IPS-15b (cell line): ENCODE results near the gene NUMBL.

ENCODE experiments used
- H3K27me3 ChIP-seq: one replicate; pipeline ENCODE4 v1.6.1; 2013; ENCODE audit warnings: low read length; ENCODE audit not compliant: control insufficient read depth, insufficient read depth
- H3K36me3 ChIP-seq: one replicate; pipeline ENCODE4 v1.6.1; 2013; ENCODE audit warnings: low read length; ENCODE audit not compliant: control insufficient read depth, insufficient read depth
- H3K4me1 ChIP-seq: one replicate; pipeline ENCODE4 v1.6.1; 2013; ENCODE audit warnings: mild to moderate bottlenecking, low read length; ENCODE audit not compliant: control insufficient read depth, insufficient read depth
- H3K4me3 ChIP-seq: one replicate; pipeline ENCODE4 v1.5.1; 2013; ENCODE audit warnings: low read depth, low read length
- H3K9ac ChIP-seq: one replicate; pipeline ENCODE4 v1.6.1; 2013; ENCODE audit warnings: low read depth, mild to moderate bottlenecking, low read length
- H3K9me3 ChIP-seq: one replicate; pipeline ENCODE4 v1.6.1; 2013; ENCODE audit warnings: mild to moderate bottlenecking, low read length; ENCODE audit not compliant: control insufficient read depth, insufficient read depth

Gene NUMBL

GRCh38 chr19:40685563-40685962 is 4.9 kb downstream of the NUMBL start:
- Histone ChIP-seq H3K9ac (no peak overlapping the region), H3K9me3 (no peaks in the 10 kb centered on the region), H3K4me1 (peaks cover 3% of the 10 kb centered on the region), H3K4me3 (no peak overlapping the region), H3K27me3 (no peaks in the 10 kb centered on the region), H3K36me3 (peaks cover 17% of the 10 kb centered on the region)

GRCh38 chr19:40685016-40685526 is 5.4 kb downstream of the NUMBL start:
- no peaks in the 10 kb centered on the region for H3K9me3 ChIP-seq
- H3K27me3 ChIP-seq, result no peaks in the 10 kb centered on the region
- H3K4me1 ChIP-seq, result peaks cover 3% of the 10 kb centered on the region
- peaks cover 19% of the 10 kb centered on the region for H3K36me3 ChIP-seq
- no peak overlapping the region for H3K4me3 ChIP-seq
- H3K9ac ChIP-seq, result no peak overlapping the region

- Histone ChIP-seq H3K27me3 (no peaks in the 10 kb centered on the region), H3K9ac (no peak overlapping the region), H3K9me3 (no peaks in the 10 kb centered on the region), H3K4me1 (peaks cover 2% of the 10 kb centered on the region), H3K4me3 (no peak overlapping the region), H3K36me3 (peaks cover 19% of the 10 kb centered on the region)
Measured at GRCh38 chr19:40684280-40684679, 6.2 kb downstream of the NUMBL start.

- no peaks in the 10 kb centered on the region for H3K4me1 ChIP-seq
- H3K4me3 ChIP-seq, result no peak overlapping the region
- H3K27me3 ChIP-seq, result no peaks in the 10 kb centered on the region
- H3K9me3 ChIP-seq, result no peaks in the 10 kb centered on the region
- H3K36me3 ChIP-seq, result peaks cover 19% of the 10 kb centered on the region
- H3K9ac ChIP-seq, result no peak overlapping the region
Measured at GRCh38 chr19:40683437-40683836, 7.0 kb downstream of the NUMBL start.

GRCh38 chr19:40682431-40682964 is 8.0 kb downstream of the NUMBL start:
- Histone ChIP-seq H3K4me1 (no peaks in the 10 kb centered on the region), H3K9ac (no peak overlapping the region), H3K9me3 (no peaks in the 10 kb centered on the region), H3K4me3 (no peak overlapping the region), H3K27me3 (no peaks in the 10 kb centered on the region), H3K36me3 (peaks cover 26% of the 10 kb centered on the region)

GRCh38 chr19:40681039-40681438 is 9.4 kb downstream of the NUMBL start:
- Histone ChIP-seq H3K9me3 (no peaks in the 10 kb centered on the region), H3K4me3 (no peak overlapping the region), H3K4me1 (no peaks in the 10 kb centered on the region), H3K27me3 (no peaks in the 10 kb centered on the region), H3K9ac (no peak overlapping the region), H3K36me3 (peaks cover 33% of the 10 kb centered on the region)

- Histone ChIP-seq H3K4me3 (no peak overlapping the region), H3K9me3 (no peaks in the 10 kb centered on the region), H3K27me3 (no peaks in the 10 kb centered on the region), H3K4me1 (no peaks in the 10 kb centered on the region), H3K36me3 (peaks cover 34% of the 10 kb centered on the region), H3K9ac (no peak overlapping the region)
Measured at GRCh38 chr19:40677156-40677555, 13.3 kb downstream of the NUMBL start.

- no peak overlapping the region for H3K9ac ChIP-seq
- H3K36me3 ChIP-seq, result peaks cover 52% of the 10 kb centered on the region
- H3K27me3 ChIP-seq, result no peaks in the 10 kb centered on the region
- H3K4me3 ChIP-seq, result no peak overlapping the region
- no peaks in the 10 kb centered on the region for H3K4me1 ChIP-seq
- no peaks in the 10 kb centered on the region for H3K9me3 ChIP-seq
Measured at GRCh38 chr19:40674291-40674690, 16.2 kb downstream of the NUMBL start.

GRCh38 chr19:40673397-40673796 is 17.1 kb downstream of the NUMBL start:
- Histone ChIP-seq H3K9me3 (no peaks in the 10 kb centered on the region), H3K27me3 (no peaks in the 10 kb centered on the region), H3K4me3 (no peak overlapping the region), H3K9ac (no peak overlapping the region), H3K36me3 (peaks cover 52% of the 10 kb centered on the region), H3K4me1 (no peaks in the 10 kb centered on the region)

- Histone ChIP-seq H3K27me3 (no peaks in the 10 kb centered on the region), H3K9ac (no peak overlapping the region), H3K4me1 (no peaks in the 10 kb centered on the region), H3K4me3 (no peak overlapping the region), H3K36me3 (peaks cover 49% of the 10 kb centered on the region), H3K9me3 (no peaks in the 10 kb centered on the region)
Measured at GRCh38 chr19:40672573-40673299, 17.7 kb downstream of the NUMBL start.

GRCh38 chr19:40672038-40672437 is 18.4 kb downstream of the NUMBL start:
- H3K27me3 ChIP-seq, result no peaks in the 10 kb centered on the region
- H3K4me1 ChIP-seq, result no peaks in the 10 kb centered on the region
- H3K4me3 ChIP-seq, result no peak overlapping the region
- H3K9ac ChIP-seq, result no peak overlapping the region
- no peaks in the 10 kb centered on the region for H3K9me3 ChIP-seq
- peaks cover 47% of the 10 kb centered on the region for H3K36me3 ChIP-seq

GRCh38 chr19:40671404-40671803 is 19.0 kb downstream of the NUMBL start:
- no peaks in the 10 kb centered on the region for H3K27me3 ChIP-seq
- H3K4me3 ChIP-seq, result no peak overlapping the region
- no peaks in the 10 kb centered on the region for H3K4me1 ChIP-seq
- H3K9ac ChIP-seq, result no peak overlapping the region
- H3K9me3 ChIP-seq, result no peaks in the 10 kb centered on the region
- peaks cover 47% of the 10 kb centered on the region for H3K36me3 ChIP-seq
